Islet precursor cell (in vitro differentiated cells): ENCODE results near the gene MYL9.
"Not testable (repeated sequence)": the region's sequence is repeated elsewhere in the genome, so short reads cannot be mapped to it uniquely, and the experiment has no call there.

Experiments used
- DNase-seq: peaks from one replicate; pipeline ENCODE4 v3.0.0-alpha.2; 2018

The MYL9 gene

GRCh38 chr20:36541227-36541767, at the start of gene MYL9:
MYL9 (plus strand) TSS chr20:36541519; CDS start chr20:36544885, 3,366 bp downstream.
- peak; percentile 94 for DNase-seq

DNA sequence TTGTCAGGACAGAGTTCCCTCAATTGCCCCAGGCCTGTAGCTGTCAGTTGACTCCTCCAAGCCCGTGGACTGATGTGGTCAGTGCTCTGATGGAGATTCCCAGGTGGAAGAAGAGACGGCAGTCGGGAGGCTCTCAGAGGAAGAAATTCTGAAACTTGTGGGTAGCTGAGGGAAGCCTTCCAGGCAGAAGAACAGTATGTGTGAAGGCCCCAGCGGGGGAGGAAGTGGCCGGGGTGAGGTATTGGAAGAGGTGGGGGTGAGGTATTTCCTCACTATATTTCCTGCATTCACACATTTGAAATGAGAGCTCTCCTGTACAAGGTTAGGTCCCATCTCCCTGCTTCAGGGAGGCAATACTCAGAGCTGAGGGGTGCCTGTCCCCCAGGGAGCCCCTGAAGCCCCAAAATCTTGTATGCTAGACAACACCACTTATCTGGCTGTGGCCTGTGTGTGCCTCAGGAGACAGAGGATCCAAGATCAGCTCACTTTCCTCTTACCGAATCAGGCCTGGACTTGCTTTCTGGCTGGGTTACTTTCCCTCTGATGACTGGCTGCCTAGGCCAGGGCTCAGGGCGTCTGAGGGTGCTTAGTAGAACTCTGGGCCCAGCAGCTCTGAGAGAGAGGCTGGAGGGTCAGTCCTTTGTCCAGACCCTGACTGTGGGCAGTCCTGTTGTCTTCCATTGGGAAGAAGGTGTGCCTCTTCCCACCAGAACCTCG, 49.3 kb upstream of the MYL9 start:
- no peak for DNase-seq

GRCh38 chr20:36493051-36493800, 48.1 kb upstream of the MYL9 start:
- peak; percentile 72 for DNase-seq

GRCh38 chr20:36493801-36494114, 47.6 kb upstream of the MYL9 start:
- no peak for DNase-seq

- no peak for DNase-seq
Measured at GRCh38 chr20:36496707-36497669, 44.3 kb upstream of the MYL9 start.

DNA sequence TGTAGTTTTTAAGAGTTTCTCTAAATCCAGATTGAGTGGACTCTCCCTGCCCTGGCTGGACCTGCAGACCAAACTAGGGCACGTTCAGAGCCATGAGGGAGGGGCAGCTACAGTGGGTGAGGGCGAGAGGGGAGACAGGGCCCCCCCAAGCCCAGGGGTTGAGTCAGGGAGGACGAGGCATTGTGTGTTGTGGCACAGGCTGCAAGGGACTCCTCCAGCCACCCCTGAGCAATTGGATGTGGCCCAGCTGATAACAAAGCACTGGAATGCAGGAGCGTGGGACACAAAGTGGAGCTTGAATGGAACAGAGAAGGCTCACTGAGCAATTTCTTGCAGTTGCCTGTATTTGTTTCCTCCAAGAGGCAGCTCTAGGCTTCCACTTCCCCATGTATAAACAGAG, 43.5 kb upstream of the MYL9 start:
- no peak for DNase-seq

DNA sequence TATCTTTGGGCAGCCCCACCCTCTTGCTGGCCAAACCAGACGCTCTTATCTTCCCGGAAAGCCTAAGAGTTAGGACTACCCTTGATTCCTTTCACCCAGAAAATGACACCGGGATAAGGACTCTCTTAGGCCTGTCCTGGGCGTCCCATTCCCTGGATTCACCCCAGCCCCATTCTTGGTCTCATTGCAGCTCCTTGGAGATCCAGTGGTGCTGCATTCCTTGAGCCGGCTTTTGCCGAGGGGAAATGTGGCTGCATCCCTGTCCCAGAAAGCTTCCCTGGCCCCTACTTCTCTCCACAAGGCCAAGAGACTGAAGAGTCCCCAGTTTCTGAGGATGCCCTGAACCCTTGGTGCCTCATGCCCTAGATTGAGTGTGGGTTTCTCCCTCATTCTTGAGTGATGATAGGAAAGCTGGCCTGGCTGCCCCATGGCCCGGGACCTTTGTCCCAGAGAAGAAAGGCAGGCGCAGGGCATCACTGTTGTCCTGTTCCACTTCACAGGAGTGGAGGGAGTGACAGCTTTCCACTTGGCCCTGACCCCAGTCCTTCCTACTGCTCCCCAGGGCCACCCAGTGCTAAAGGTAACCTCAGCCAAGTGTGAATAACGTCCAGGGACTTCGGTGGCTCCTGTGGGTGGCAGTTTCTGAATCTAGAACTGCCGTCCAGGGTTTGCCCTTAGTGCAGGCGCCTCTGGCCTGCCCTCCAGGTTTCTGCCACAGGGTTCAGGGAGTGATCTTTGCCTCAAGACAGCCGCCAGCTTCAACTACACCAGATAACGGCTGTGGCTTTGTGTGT, 42.7 kb upstream of the MYL9 start:
- no peak for DNase-seq

GRCh38 chr20:36499211-36499610, 42.1 kb upstream of the MYL9 start:
- DNase-seq, result no peak

DNA sequence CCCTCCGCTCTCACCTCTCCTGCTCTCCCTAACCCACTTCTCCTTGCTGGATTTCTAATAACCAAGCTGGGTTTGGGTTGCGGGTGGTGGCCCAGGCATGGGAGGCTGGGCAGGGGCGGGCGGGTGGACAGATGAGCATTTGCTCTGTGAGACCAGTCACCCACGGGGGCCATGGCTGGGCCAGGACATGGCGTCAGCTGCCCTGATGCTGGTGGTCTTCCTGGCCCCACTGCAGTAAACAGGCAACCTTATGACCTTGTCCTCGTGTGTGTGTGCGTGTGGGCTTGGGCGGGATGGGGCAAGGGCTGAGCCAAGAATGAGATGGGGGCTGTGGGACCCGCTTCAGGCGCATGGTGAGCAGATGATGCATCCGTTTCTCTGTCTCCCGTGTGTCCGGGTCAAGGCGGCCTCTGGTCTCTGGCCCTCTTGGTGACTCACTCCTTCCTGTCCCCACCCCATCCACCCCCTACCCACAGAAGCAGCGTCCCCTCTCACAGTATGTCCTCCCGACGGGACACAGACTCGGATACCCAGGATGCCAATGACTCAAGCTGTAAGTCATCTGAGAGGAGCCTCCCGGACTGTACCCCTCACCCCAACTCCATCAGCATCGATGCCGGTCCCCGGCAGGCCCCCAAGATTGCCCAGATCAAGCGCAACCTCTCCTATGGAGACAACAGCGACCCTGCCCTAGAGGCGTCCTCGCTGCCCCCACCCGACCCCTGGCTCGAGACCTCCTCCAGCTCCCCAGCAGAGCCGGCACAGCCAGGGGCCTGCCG, 41.4 kb upstream of the MYL9 start:
- peak; percentile 72 for DNase-seq

GRCh38 chr20:36501367-36502006, 39.8 kb upstream of the MYL9 start:
- no peak for DNase-seq

DNA sequence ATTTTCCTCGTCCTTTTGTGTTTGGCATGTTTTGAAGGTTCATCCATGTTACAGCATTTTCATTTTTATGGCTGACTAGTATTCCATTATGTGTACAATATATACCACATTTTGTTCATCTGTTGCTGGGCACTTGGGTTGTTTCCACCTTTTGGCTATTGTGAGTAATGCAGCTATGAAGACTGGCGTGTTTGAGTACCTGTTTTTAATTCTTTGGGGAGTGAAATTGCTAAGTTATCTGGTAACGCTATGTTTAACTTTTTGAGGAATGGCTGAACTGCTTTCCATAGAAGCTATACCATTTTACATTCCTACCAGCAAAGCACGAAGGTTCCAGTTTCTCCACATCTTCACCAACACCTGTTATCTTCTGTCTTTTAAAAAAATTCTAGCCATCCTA, 37.0 kb upstream of the MYL9 start:
- no peak for DNase-seq

- no peak for DNase-seq
Measured at GRCh38 chr20:36506253-36506652, 35.1 kb upstream of the MYL9 start.

DNA sequence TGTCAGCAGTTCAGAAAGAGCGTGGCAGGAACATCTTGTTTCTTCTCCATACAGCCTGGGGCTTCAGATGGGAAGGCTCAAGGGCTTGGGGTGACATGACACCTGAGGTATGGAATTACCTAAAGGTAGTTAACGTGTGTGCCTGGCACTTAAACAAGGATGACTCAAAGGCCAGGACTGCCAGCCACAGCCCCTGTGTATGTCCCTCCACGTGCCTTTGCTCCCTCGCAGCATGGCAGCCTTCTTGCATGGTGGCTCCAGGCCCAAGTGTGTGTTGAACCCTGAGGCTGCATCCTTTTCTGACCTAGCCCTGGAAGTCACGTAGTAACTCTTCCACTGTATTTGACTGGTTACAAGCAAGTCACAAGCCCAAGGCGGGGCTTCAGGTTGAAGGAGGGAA, 33.6 kb upstream of the MYL9 start:
- DNase-seq, result peak; percentile 83

DNA sequence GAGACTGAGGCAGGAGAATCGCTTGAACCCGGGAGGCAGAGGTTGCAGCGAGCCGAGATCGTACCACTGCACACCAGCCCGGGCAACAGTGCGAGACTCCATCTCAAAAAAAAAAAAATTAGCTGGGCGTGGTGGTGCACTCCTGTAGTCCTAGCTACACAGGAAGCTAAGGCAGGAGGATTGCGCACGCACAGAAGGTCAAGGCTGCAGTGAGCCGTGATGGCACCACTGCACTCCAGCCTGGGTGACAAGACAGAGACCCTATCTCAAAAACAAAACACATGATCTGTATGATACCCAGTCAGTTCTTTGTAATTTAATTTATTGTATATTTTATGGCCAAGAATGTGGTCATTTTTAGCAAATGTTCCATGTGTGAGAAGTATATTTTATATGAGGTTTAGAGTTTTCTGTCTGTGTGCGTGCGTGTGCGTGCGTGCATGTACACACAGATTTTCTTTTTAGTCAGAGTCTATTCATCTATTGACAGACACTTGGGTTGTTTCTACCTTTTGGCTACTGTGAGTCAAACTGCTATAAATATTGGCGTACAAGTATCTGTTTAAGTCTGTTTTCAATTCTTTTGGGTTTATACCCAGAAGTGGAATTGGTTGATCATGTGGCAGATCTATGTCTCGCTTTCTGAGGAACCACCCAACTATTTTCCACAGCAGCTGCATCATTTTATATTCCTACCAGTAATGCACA, 22.2 kb upstream of the MYL9 start:
- DNase-seq, result no peak

DNA sequence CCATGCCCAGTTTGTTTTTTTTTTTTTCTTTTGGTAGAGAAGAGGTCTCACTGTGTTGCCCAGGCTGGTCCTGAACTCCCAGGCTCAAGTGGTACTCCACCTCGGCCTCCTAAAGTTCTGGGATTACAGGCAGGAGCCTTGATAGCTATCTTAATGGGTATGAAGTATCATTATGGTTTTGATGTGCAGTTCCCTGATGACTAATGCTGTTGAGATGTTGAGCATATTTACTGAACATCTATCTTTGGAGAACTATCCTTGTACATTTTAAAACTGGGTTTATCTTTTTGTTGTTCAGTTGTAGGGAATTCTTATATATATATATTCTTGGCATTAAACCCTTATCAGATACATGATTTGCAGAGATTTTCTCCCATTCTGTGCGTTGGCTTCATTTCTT, 21.4 kb upstream of the MYL9 start:
- no peak for DNase-seq

GRCh38 chr20:36521526-36521925, 19.8 kb upstream of the MYL9 start:
- no peak for DNase-seq

DNA sequence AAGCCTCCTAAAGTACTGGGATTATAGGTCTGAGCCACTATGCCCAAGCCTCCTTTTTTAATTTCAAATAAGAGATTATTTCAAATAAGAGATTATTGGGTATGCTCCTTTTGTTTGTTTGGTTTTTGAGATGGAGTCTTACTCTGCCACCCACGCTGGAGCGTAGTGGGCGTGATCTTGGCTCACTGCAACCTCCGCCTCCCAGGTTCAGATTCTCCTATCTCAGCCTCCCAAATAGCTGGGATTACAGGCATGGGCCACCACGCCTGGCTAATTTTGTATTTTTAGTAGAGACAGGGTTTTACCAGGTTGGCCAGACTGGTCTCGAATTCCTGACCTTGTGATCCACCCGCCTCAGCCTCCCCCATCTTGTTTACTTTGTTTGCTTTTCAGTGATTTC, 18.9 kb upstream of the MYL9 start:
- DNase-seq, result not testable (repeated sequence)

DNA sequence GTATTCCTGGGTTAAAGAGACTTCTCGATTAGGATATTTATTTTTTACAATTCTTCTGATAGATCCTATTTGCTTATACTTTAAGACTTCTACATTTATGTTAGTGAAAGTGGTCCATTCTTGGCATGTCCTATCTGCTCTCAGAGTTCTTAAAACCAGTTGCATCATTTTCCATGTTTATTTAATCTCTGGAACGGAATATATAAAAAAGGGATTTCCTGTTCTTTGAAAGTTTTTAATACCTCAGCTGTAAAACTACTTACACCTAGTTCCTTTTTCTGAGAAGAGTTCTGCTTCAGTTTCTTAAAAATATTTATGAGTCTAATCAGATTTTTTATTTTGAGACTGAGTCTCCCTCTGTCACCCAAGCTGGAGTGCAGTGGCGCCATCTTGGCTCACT, 18.0 kb upstream of the MYL9 start:
- DNase-seq, result no peak

DNA sequence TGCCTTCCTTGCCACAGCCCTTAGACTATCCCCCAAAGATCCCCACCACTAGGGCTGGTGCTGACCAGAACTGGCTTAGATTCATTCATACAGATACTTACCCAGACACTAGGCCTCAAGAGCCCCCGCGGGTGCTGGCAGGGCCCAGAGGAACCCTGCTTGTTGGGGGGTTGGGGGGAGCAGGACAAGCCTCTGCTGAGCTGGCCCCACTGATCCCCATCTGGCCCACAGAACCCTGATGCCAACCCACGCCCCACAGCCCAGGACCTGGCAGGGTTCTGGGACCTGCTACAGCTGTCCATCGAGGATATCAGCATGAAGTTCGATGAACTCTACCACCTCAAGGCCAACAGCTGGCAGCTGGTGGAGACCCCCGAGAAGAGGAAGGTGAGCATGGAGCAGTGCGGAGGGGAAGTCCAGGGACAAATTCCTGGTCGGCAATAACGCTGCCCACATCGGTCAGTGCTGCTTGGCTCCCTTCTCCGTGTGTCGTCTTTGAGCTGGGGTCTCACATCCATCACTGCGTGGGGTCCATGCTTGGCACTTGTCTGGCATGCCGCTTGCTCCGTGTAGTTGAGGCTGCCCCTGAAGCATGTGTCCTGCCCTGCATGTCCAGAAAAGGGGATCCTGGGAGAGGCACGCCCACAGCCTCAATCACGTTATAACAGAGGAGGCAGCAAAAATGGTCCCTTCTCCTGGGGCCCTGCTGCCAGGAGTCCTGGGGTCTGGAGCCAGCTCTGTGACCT, 15.5 kb upstream of the MYL9 start:
- no peak for DNase-seq
